Ovary (tissue), 9 donors: Measurements from ENCODE around the gene IL10RA. TPM values are rescaled to one million over a fixed set of nuclear protein-coding genes. Genes with fewer than 3 reads are reported as not detected.
A peak's percentile ranks its signal among the peaks of the same experiment; 100 is the strongest.

Source experiments
- DNase-seq, 5 donors: peaks; one replicate each; pipeline ENCODE4 v3.0.0-alpha.2; 2019 to 2020
- H3K27ac ChIP-seq, 2 donors: fragments of 200-600 bp; one replicate each; pipeline versions ENCODE4 v1.5.1 to v1.8.0; 2019 to 2022
- H3K27me3 ChIP-seq: fragments of 200-600 bp; one replicate; pipeline ENCODE4 v1.8.0; 2022
- H3K36me3 ChIP-seq: fragments of 200-600 bp; sonication (generic); one replicate; pipeline ENCODE4 v1.5.1; 2019
- H3K4me1 ChIP-seq: one replicate; pipeline ENCODE4 v1.8.1; 2013; ENCODE audit warnings: mild to moderate bottlenecking, moderate library complexity; ENCODE audit not compliant: insufficient read depth
- H3K4me3 ChIP-seq: fragments of 200-600 bp; sonication (generic); one replicate; pipeline ENCODE4 v1.5.1; 2017
- H3K9me3 ChIP-seq, 2 donors: fragments of 200-600 bp in 1 of 2; sonication (generic) in 1 of 2; one replicate each; pipeline versions ENCODE4 v1.5.1 to v1.8.1; 2013 to 2019; ENCODE audit warnings: mild to moderate bottlenecking in 1 of 2, moderate library complexity in 1 of 2
- EP300 ChIP-seq: sonication (generic); formaldehyde crosslinking; IDR thresholded peaks from one replicate; pipeline ENCODE4 v1.6.1; 2017; ENCODE audit warnings: antibody characterized with exemption
- POLR2A ChIP-seq: fragments of 450-650 bp; IDR thresholded peaks from one replicate; pipeline ENCODE4 v1.6.1; 2017; ENCODE audit warnings: antibody characterized with exemption, mild to moderate bottlenecking, moderate library complexity
- WGBS, 3 donors: extraction: QIAGEN DNeasy Blood & Tissue Kit in 1 of 3; methylation state at CpG; one replicate each; pipeline versions ENCODE4 v1.1.5 to v1.1.7; 2013 to 2017; 5-methylcytosine and 5-hydroxymethylcytosine counted together
- intact Hi-C, 4 donors: fragments of 100-400 bp; cut with DNase I; formaldehyde crosslinking; loops; one replicate each; pipeline versions ENCODE4 v1.11.0 to v1.15.1; 2022 to 2023
- polyA plus RNA-seq, 2 donors: library from polyadenylated mRNA; stranded (reverse); fragments of 200-250 nt in 1 of 2; fragments of 350-450 nt in 1 of 2; fragmentation: Illumina TruSeq in 1 of 2; extraction: RNeasy Lipid Tissue Mini Kit (QIAGEN cat#74804) in 1 of 2; gene quantifications; one replicate each; pipeline ENCODE4 v1.2.3, GENCODE V29; 2013 to 2014
- total RNA-seq, 7 donors: library from RNA; depleted of rRNA in 2 of 7; stranded (reverse); fragments of >200 nt in 2 of 7; fragmentation: NEBNext Ultra II Directional in 3 of 7; extraction: Animal tissue kit (Norgen Biotek cat#: 25700) in 3 of 7; gene quantifications; one replicate each; pipeline versions ENCODE4 v1.1.0 to v1.2.4, GENCODE V29; 2016 to 2023
- TF ChIP-seq, protein P1 (sequence below), 3 donors: fragments of 450-650 bp in 2 of 3; fragments of 200-600 bp in 1 of 3; IDR thresholded peaks; one replicate each; pipeline versions ENCODE4 v1.5.1 to v1.8.0; 2016 to 2022; ENCODE audit warnings: antibody characterized with exemption in 3 of 3, mild to moderate bottlenecking in 1 of 3
- donor health status: DM: no; HTN: no; CAD: no; lungs with moderate emphysema.
- donor health status: DM: no; HTN: no; CAD: no.
- donor health status: Bipolar disorder and iron deficiency.
- donor health status: DM: yes; HTN: yes; CAD: no.
- donor health status: DM: no; HTN: no; CAD: no.
- donor health status: DM: yes; HTN: yes; CAD: no.

Gene IL10RA
- total and polyA plus RNA-seq, 9 donors, result 2.0 to 14.1 (median 6.7) TPM

DNA sequence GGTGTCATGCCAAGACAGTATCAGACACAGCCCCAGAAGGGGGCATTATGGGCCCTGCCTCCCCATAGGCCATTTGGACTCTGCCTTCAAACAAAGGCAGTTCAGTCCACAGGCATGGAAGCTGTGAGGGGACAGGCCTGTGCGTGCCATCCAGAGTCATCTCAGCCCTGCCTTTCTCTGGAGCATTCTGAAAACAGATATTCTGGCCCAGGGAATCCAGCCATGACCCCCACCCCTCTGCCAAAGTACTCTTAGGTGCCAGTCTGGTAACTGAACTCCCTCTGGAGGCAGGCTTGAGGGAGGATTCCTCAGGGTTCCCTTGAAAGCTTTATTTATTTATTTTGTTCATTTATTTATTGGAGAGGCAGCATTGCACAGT is 14.6 kb downstream of the IL10RA start:
- 97 to 100% (median 100%) methylated on average over 1 of the region's 1 CpG for WGBS, 3 donors
- Histone ChIP-seq H3K27ac (no peak overlapping the region), H3K4me1 (peaks cover 3% of the 10 kb centered on the region), H3K36me3 (no peaks in the 10 kb centered on the region), H3K4me3 (no peak overlapping the region), H3K9me3 (no peaks in the 10 kb centered on the region), H3K27me3 (no peaks in the 10 kb centered on the region)
- TF ChIP-seq EP300, result no peak
- no peak for TF ChIP-seq POLR2A
- TF ChIP-seq, protein P1, sequence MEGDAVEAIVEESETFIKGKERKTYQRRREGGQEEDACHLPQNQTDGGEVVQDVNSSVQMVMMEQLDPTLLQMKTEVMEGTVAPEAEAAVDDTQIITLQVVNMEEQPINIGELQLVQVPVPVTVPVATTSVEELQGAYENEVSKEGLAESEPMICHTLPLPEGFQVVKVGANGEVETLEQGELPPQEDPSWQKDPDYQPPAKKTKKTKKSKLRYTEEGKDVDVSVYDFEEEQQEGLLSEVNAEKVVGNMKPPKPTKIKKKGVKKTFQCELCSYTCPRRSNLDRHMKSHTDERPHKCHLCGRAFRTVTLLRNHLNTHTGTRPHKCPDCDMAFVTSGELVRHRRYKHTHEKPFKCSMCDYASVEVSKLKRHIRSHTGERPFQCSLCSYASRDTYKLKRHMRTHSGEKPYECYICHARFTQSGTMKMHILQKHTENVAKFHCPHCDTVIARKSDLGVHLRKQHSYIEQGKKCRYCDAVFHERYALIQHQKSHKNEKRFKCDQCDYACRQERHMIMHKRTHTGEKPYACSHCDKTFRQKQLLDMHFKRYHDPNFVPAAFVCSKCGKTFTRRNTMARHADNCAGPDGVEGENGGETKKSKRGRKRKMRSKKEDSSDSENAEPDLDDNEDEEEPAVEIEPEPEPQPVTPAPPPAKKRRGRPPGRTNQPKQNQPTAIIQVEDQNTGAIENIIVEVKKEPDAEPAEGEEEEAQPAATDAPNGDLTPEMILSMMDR (IDR thresholded peaks at IDR 0.05), result no peak
- intact Hi-C loops, result no loop called here
- no peak for DNase-seq

DNA sequence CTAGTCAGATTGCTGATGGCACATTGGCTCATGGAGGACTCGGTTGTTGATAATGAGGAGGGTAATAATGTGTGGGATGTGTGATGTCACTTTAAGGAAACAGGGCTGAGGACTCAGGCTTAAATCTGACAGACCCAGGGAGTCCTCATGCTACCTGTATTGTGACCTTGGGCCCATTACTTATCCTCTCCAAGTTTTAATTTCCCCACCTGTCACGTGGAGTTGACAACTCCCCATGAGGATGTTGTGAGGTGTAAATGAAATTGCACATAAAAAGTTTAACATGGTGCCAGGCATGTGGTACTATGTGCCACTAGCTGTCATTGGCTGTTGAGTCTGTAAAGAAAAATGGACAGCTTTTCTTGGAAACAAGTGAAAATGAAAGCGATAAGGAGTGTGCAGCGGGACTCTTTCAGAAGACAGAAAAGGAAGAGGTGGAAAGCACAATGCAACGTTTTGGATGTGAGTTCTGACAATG is 15.3 kb downstream of the IL10RA start:
- H3K4me1 ChIP-seq, result peaks cover 3% of the 10 kb centered on the region
- no peaks in the 10 kb centered on the region for H3K36me3 ChIP-seq
- no peak overlapping the region for H3K27ac ChIP-seq
- H3K4me3 ChIP-seq, result no peak overlapping the region
- intact Hi-C loops, result no loop called here
- H3K27me3 ChIP-seq, result no peaks in the 10 kb centered on the region
- TF ChIP-seq EP300 (no peak), POLR2A (no peak)
- TF ChIP-seq, protein P1 (IDR thresholded peaks at IDR 0.05), result no peak
- 68 to 75% (median 69%) methylated on average over 5 of the region's 5 CpGs for WGBS, 3 donors
- no peaks in the 10 kb centered on the region for H3K9me3 ChIP-seq
- DNase-seq, result no peak

DNA sequence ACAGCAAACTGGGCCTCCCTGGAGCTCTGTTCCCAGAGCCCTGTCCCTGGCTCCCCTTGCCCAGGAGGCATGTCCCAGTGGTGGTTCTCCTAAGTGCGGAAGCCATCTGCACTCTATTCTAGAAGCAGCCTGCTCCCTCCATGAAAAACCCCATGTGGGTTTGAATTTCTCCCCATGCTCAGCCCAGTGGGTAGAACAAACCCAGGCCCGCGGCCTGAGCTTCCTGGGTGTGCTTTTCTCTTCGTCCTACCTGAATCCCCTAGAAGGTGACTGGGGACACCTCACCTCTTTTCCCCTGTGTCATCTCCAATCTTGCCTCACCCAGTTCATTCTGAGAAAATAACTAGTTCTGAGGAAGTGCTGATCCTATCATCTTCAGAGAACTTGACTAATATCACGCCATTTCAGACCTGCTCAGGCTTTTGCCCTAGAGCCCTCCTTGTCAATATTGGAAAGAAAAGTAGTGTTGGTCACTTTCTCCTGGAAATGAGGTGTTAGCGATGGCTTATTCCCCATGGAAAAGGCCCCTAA is 15.9 kb downstream of the IL10RA start:
- H3K27ac ChIP-seq, result no peak overlapping the region
- no peaks in the 10 kb centered on the region for H3K36me3 ChIP-seq
- H3K27me3 ChIP-seq, result no peaks in the 10 kb centered on the region
- no peak for DNase-seq
- no peaks in the 10 kb centered on the region for H3K9me3 ChIP-seq
- WGBS, 3 donors, result 80 to 89% (median 87%) methylated on average over 6 of the region's 6 CpGs
- peaks cover 3% of the 10 kb centered on the region for H3K4me1 ChIP-seq
- no peak overlapping the region for H3K4me3 ChIP-seq
- no peak for TF ChIP-seq POLR2A
- TF ChIP-seq EP300, result no peak
- TF ChIP-seq, protein P1 (IDR thresholded peaks at IDR 0.05), result no peak
- intact Hi-C loops, result no loop called here

DNA sequence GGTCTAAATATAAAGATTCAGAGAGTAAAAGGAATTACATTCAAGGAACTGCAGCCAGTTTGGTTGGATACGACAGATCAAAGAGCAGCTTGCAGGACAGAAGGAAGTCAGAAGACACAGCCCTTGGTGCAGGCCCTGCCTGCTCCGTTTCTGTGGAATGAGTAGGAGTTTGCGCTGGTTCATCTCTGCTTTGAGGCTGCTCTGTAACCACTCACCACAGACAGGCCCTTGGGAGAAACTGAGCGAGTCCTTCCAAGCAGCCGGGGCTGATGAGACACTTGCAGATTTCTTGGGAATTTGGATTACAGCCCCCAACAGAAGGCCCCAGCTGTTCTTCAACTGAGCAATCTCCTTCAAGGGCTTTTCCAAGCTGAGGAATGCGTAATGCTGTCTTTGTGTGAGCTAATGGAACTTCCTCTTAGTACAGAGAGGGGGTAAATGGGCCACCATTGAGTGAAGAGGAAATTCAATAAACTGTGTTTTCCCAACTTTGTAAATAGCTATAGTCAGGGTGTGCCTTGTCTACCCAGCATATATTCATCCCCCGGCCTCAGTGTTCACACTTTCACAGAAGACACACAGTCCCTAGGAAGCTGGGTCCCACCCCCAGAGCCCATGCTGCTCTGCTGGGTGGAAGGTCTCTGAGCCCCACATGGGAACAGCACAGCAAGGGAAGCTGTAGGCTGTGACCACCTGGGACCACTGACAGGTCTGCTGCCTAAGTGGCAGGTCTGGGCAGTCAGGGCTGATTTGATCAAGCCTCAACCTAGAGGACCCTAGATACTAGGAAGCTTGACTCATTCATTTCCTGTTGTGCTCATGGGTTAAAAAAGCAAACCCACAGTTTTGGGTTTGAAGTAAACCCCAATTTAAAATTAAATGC is 16.6 kb downstream of the IL10RA start:
- H3K4me1 ChIP-seq, result peaks cover 3% of the 10 kb centered on the region
- TF ChIP-seq, protein P1 (IDR thresholded peaks at IDR 0.05), result no peak
- TF ChIP-seq EP300 (no peak), POLR2A (no peak)
- H3K27me3 ChIP-seq, result no peaks in the 10 kb centered on the region
- no peaks in the 10 kb centered on the region for H3K36me3 ChIP-seq
- DNase-seq, result peak; percentile 22 to 67 (median 57)
- 11 to 16% (median 11%) methylated on average over 7 of the region's 7 CpGs for WGBS, 3 donors
- H3K4me3 ChIP-seq, result no peak overlapping the region
- intact Hi-C loops, result no loop called here
- H3K27ac ChIP-seq, result no peak overlapping the region
- H3K9me3 ChIP-seq, result no peaks in the 10 kb centered on the region
